Stimulated activated effector memory CD8-positive, alpha-beta T cell treated with anti-CD3 and anti-CD28 coated beads, Interleukin-12 subunit alpha, Interleukin-12 subunit beta, amount 100 ng/mL, for 72 hours (primary cell): ENCODE measurements around the gene NAGA.

Experiments used
- ATAC-seq: fragments of 150-1000 bp; cut with Tn5 transposase; 2 replicates; pipeline ENCODE4 v1.10.0; 2021
- DNase-seq, 2 donors: peaks; one replicate each; pipeline ENCODE4 v3.0.0; 2021 to 2022; ENCODE audit warnings: low spot score in 2 of 2
- H3K27ac Mint-ChIP-seq: one replicate; pipeline ENCODE4 v1.8.0; 2022; ENCODE audit warnings: mild to moderate bottlenecking, mixed read lengths
- H3K36me3 Mint-ChIP-seq: one replicate; pipeline ENCODE4 v1.8.0; 2022; ENCODE audit warnings: mild to moderate bottlenecking, mixed read lengths
- H3K4me1 Mint-ChIP-seq: one replicate; pipeline ENCODE4 v1.8.0; 2022; ENCODE audit warnings: mixed read lengths
- H3K4me3 Mint-ChIP-seq: one replicate; pipeline ENCODE4 v1.8.0; 2022; ENCODE audit warnings: mild to moderate bottlenecking, mixed read lengths
- H3K9me3 Mint-ChIP-seq: one replicate; pipeline ENCODE4 v1.8.0; 2022; ENCODE audit warnings: mixed read lengths

NAGA gene

DNA sequence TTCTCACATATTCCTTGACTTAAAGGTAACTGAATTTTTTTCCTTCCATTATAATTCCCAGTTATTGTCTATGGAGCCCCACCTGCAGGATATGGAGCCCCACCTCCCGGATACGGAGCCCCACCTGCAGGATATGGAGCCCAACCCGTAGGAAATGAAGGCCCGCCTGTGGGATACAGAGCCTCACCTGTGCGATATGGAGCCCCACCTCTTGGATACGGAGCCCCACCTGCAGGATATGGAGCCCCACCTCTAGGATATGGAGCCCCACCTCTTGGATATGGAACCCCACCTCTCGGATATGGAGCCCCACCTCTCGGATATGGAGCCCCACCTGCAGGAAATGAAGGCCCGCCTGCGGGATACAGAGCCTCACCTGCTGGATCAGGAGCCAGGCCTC is 43.9 kb downstream of the NAGA start:
- Mint-ChIP-seq H3K27ac (no peak overlapping the region), H3K4me3 (no peak overlapping the region), H3K36me3 (no peaks in the 10 kb centered on the region), H3K4me1 (peaks cover 25% of the 10 kb centered on the region), H3K9me3 (no peaks in the 10 kb centered on the region)
- ATAC-seq (no peak), DNase-seq (no peak)

DNA sequence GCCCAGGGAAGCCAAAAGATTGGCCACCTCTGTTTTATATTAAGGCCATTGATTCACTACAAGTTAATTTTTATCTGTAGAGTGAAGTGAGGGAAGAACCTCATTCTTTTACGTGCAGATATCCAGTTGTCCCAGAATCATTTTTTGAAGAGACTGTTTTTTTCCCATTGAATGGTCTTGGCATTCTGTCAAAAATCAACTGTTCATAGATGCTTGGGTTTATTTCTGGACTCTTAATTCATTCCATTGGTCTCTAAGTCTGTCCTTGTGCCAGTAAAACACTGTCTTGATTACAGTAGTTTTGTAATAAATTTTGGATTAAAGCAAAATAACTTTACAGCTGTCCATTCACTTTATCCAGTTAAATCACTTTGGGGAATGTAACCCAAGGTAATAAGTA is 45.2 kb downstream of the NAGA start:
- no peak overlapping the region for H3K4me3 Mint-ChIP-seq
- no peak for DNase-seq
- peaks cover 12% of the 10 kb centered on the region for H3K4me1 Mint-ChIP-seq
- no peaks in the 10 kb centered on the region for H3K36me3 Mint-ChIP-seq
- ATAC-seq, result no peak
- no peak overlapping the region for H3K27ac Mint-ChIP-seq
- no peaks in the 10 kb centered on the region for H3K9me3 Mint-ChIP-seq

DNA sequence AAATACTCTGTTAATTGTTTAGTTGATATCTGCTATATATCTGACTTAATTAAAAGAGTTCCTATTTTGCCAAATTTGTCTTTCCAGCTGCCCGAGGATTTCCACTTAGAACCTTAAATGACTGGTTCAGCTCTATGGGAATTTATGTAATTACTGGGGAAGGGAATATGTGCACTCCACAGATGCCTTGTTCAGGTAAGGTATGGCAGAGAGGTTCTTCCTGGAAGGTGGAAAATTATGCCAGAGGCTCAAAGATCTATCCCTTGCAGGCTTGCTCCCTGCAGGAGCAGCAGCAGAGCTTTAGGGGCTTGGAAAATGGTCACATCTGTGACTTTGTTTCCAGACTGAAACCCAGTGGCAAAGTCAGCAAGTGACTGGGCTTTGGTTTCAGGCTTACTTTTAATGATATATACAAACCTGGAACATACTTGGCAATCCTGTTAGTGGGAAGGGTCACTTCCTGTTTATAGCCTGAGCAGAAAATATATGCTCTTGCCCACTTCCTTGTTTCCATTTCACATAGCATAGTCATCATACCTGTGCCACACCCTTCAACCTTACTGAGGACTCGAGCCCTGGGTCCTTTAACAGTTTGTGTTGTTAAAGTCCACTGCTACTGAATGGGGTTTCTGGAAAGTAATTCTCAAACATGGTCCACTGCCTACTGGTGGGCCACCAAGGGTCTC is 48.3 kb downstream of the NAGA start:
- Mint-ChIP-seq H3K27ac (peak overlapping the region; percentile 15), H3K36me3 (no peaks in the 10 kb centered on the region), H3K9me3 (no peaks in the 10 kb centered on the region), H3K4me3 (no peak overlapping the region), H3K4me1 (peaks cover 8% of the 10 kb centered on the region)
- DNase-seq (no peak), ATAC-seq (peak; percentile 54)

DNA sequence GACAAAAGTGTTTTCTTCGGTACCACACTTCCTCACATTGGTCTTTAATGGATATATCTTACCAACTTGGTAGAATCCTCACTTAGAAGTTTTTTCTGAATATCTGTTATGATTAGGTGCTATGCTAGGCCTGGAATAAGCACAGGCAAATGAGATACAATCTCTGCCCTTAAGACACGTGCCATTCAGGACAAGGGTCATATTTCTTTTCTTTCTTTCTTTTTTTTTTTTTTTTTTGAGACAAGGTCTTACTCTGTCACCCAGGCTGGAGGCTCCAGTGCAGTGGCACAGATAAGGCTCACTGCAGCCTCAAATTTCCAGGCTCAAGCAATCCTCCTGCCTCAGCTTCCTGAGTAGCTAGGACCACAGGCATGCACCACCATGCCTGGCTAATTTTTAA is 49.0 kb downstream of the NAGA start:
- no peak overlapping the region for H3K27ac Mint-ChIP-seq
- H3K36me3 Mint-ChIP-seq, result no peaks in the 10 kb centered on the region
- no peak for ATAC-seq
- no peaks in the 10 kb centered on the region for H3K9me3 Mint-ChIP-seq
- peaks cover 8% of the 10 kb centered on the region for H3K4me1 Mint-ChIP-seq
- H3K4me3 Mint-ChIP-seq, result no peak overlapping the region
- DNase-seq, result no peak

DNA sequence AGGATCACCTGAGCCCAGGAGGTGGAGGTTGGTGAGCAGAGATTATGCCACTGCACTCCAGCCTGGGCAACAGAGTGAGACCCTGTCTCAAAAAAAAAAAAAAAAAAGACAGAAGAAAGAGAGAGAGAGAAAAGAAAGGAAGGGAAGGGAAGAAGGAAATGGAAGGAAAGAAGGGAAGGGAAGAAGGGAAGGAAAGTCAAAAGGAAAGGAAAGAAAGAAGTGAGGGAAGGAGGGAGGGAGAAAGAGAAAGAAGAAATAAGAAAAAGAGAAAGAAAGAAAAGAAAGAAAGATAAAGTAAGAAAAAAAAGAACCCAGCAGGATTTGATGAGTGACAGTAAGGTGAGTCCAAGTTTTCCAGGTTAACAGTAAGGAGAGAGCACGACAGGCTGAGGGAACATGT is 52.4 kb downstream of the NAGA start:
- H3K9me3 Mint-ChIP-seq, result no peaks in the 10 kb centered on the region
- no peak overlapping the region for H3K27ac Mint-ChIP-seq
- H3K4me3 Mint-ChIP-seq, result no peak overlapping the region
- H3K4me1 Mint-ChIP-seq, result peaks cover 8% of the 10 kb centered on the region
- no peaks in the 10 kb centered on the region for H3K36me3 Mint-ChIP-seq
- ATAC-seq (no peak), DNase-seq (no peak)

GRCh38 chr22:42016111-42016510 is 54.5 kb downstream of the NAGA start:
- Mint-ChIP-seq H3K9me3 (peaks cover 4% of the 10 kb centered on the region), H3K36me3 (no peaks in the 10 kb centered on the region), H3K4me3 (no peak overlapping the region), H3K27ac (no peak overlapping the region), H3K4me1 (no peaks in the 10 kb centered on the region)
- DNase-seq, result no peak
- no peak for ATAC-seq

DNA sequence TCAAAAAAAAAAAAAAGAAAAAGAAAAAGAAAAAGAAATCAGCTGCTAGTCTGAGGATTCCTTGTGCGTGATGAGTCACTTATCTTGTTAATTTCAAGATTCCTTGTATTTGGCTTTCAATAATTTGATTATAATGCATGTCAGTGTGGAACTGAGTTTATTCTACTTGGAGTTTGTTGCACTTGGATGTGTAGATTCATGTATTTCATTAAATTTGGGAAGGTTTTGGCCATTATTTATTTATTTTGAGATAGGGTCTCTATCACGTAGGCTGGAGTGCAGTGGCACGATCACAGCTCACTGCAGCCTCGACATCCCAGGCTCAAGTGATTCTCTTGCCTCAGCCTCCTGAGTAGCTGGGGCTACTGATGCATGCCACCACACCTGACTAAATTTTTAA is 57.2 kb downstream of the NAGA start:
- DNase-seq (no peak), ATAC-seq (no peak)
- Mint-ChIP-seq H3K4me1 (no peaks in the 10 kb centered on the region), H3K9me3 (peaks cover 7% of the 10 kb centered on the region), H3K36me3 (no peaks in the 10 kb centered on the region), H3K4me3 (no peak overlapping the region), H3K27ac (no peak overlapping the region)

GRCh38 chr22:42010778-42011177 is 59.8 kb downstream of the NAGA start:
- Mint-ChIP-seq H3K27ac (no peak overlapping the region), H3K4me1 (no peaks in the 10 kb centered on the region), H3K36me3 (no peaks in the 10 kb centered on the region), H3K9me3 (peaks cover 7% of the 10 kb centered on the region), H3K4me3 (no peak overlapping the region)
- DNase-seq (no peak), ATAC-seq (no peak)
